Measurements from ENCODE around the gene MEX3B. TPM values are rescaled to one million over a fixed set of nuclear protein-coding genes. Genes with fewer than 3 reads are reported as not detected.
A peak's percentile ranks its signal among the peaks of the same experiment; 100 is the strongest.

MEX3B gene
- total and polyA plus RNA-seq, 9 of the 15 experiments (the other 6 are each of a cell fraction or from before 2014, with no cell fraction given), result 0.94 to 12.8 (median 3.6) TPM

DNA sequence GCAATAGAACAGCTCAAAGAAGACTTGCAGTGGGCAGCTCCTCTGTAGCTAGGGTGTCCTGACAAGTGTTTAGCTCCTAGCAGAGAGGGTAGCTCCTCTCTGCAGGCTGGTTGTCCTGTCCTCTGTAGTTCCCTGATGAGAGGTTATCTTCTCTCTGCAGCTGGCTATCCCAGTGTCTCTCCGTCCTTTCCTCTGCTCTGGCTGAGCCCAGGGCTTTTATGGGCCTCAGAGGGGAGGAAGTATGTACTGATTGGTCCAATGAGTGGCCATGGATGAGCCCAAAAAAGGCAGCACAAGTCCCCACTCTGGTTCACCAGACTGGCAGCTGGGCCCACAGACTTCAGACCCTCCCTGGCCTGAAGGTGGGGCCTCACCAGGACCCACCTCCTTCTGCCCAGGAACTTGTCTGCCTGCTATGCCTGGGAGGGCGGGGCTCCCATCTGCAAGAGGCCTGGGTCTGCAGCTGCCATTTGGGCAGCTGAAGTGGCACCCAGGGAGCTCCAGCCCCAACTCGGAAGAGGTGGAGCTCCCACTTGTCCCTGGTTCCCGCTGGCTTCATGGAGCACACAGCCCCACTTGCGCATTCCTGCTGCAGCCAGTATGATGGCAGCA is 27.2 kb upstream of the MEX3B start (continued):
- no peak for TF ChIP-seq MLX (CRISPR knock-in tag; conservative IDR thresholded peaks at IDR 0.05)
- no peak for TF ChIP-seq NUFIP1 (IDR thresholded peaks at IDR 0.05; ENCODE audit: partially characterized antibody)
- no peak for TF ChIP-seq NFRKB (IDR thresholded peaks at IDR 0.05; ENCODE audit: low read depth)
- TF ChIP-seq ARID1B (IDR thresholded peaks at IDR 0.05), result peak; percentile 69

DNA sequence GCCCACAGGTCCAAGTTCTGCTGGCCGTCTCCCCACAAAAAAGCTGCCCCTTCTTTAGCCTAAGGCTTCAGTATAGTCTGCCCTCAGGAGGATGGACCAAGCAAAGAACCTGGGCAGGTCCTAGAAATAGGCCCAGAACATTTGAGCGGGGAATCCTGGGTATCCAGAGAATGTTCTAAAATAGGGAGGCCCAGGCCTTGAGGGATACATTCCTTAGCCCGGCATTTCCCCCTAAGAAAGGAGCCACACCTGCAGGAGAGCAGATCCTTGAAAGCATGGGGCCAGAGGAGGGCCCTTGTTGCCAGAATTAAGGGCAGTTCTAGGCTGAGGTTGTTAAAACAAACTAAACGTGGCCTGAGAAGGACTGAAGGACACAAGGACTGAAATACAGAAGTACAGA is 20.6 kb upstream of the MEX3B start:
- 71% methylated on average over 4 of the region's 4 CpGs for WGBS (ENCODE audit: insufficient coverage, low coverage, missing lambda C conversion rate)
- no peak for DNase-seq (ENCODE audit: extremely low read depth in 1 of 4, low spot score in 3 of 4)
- BruUV-seq (replicated peaks), result no TSS peak
- ChIA-PET POLR2A (interaction anchor here (0.6 kb wide), 1 partner anchor 311 kb away, joined by 3 read pairs; no protein-coding TSS in a partner anchor), CTCF (ENCODE audit: low intra/inter-chr PET ratio) (no interaction called here)
- no peaks in the 10 kb centered on the region for H4K20me1 ChIP-seq (replicated peaks; ENCODE audit: control insufficient read depth, insufficient read depth, low read length)
- ATAC-seq, result no peak
- H3K27me3 ChIP-seq (ENCODE audit: control insufficient read depth in 2 of 2, insufficient read depth in 2 of 2, low read length in 2 of 2), result no peaks in the 10 kb centered on the region
- H3K9me3 ChIP-seq (replicated peaks; ENCODE audit: control insufficient read depth, insufficient read depth, low read depth, low read length), result no peaks in the 10 kb centered on the region
- H3K79me2 ChIP-seq (ENCODE audit: control insufficient read depth, insufficient read depth, low read length), result no peaks in the 10 kb centered on the region
- in situ Hi-C loops (cut with MboI) (no loop called here), intact Hi-C loops (cut with micrococcal nuclease) (no loop called here)
- no peaks in the 10 kb centered on the region for H3K36me3 ChIP-seq (ENCODE audit: control insufficient read depth, insufficient read depth, low read length)
- H3K4me1 ChIP-seq (replicated peaks in 1 of 2; ENCODE audit: control insufficient read depth in 2 of 2, insufficient read depth in 2 of 2, low read length in 2 of 2), result peaks cover 10 to 14% of the 10 kb centered on the region in 2 experiments; a peak in 3 of 5 replicates
- no peak overlapping the region; a peak in 1 of 4 replicates for H3K9ac ChIP-seq (ENCODE audit: insufficient read depth in 1 of 2, low read depth in 2 of 2, low read length in 2 of 2)
- H3K27ac ChIP-seq (ENCODE audit: extremely low read depth, low read depth, low read length), result no peak overlapping the region
- H2AFZ ChIP-seq (ENCODE audit: low read depth, low read length), result peak overlapping the region; percentile 34
- no peak overlapping the region for H3K4me2 ChIP-seq (ENCODE audit: insufficient read depth, low read length)
- H3K4me3 ChIP-seq, result no peak overlapping the region
- FAIRE-seq, result no peak
- H3K9me1 ChIP-seq (ENCODE audit: control insufficient read depth, insufficient read depth, low read length), result no peaks in the 10 kb centered on the region
- TF ChIP-seq, protein P1, sequence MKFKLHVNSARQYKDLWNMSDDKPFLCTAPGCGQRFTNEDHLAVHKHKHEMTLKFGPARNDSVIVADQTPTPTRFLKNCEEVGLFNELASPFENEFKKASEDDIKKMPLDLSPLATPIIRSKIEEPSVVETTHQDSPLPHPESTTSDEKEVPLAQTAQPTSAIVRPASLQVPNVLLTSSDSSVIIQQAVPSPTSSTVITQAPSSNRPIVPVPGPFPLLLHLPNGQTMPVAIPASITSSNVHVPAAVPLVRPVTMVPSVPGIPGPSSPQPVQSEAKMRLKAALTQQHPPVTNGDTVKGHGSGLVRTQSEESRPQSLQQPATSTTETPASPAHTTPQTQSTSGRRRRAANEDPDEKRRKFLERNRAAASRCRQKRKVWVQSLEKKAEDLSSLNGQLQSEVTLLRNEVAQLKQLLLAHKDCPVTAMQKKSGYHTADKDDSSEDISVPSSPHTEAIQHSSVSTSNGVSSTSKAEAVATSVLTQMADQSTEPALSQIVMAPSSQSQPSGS (CRISPR knock-in tag; IDR thresholded peaks at IDR 0.05), result no peak
- TF ChIP-seq SIN3A (IDR thresholded peaks at IDR 0.05; ENCODE audit: borderline replicate concordance in 2 of 2, control insufficient read depth in 1 of 2, low read depth in 2 of 2, low read length in 2 of 2) (no peak), HNRNPH1 (optimal IDR thresholded peaks at IDR 0.05; ENCODE audit: low read depth, low read length) (no peak), LEF1 (IDR thresholded peaks at IDR 0.05) (no peak), NCOA4 (IDR thresholded peaks at IDR 0.05; ENCODE audit: partially characterized antibody) (no peak), HDAC3 (IDR thresholded peaks at IDR 0.05; ENCODE audit: borderline replicate concordance, partially characterized antibody) (no peak), HDAC1 (IDR thresholded peaks at IDR 0.05) (no peak), SMARCA5 (IDR thresholded peaks at IDR 0.05) (no peak), TAF1 (IDR thresholded peaks at IDR 0.05; ENCODE audit: control insufficient read depth, extremely low read depth, insufficient read depth, low read length, severe bottlenecking) (no peak)
- TF ChIP-seq, protein P2, sequence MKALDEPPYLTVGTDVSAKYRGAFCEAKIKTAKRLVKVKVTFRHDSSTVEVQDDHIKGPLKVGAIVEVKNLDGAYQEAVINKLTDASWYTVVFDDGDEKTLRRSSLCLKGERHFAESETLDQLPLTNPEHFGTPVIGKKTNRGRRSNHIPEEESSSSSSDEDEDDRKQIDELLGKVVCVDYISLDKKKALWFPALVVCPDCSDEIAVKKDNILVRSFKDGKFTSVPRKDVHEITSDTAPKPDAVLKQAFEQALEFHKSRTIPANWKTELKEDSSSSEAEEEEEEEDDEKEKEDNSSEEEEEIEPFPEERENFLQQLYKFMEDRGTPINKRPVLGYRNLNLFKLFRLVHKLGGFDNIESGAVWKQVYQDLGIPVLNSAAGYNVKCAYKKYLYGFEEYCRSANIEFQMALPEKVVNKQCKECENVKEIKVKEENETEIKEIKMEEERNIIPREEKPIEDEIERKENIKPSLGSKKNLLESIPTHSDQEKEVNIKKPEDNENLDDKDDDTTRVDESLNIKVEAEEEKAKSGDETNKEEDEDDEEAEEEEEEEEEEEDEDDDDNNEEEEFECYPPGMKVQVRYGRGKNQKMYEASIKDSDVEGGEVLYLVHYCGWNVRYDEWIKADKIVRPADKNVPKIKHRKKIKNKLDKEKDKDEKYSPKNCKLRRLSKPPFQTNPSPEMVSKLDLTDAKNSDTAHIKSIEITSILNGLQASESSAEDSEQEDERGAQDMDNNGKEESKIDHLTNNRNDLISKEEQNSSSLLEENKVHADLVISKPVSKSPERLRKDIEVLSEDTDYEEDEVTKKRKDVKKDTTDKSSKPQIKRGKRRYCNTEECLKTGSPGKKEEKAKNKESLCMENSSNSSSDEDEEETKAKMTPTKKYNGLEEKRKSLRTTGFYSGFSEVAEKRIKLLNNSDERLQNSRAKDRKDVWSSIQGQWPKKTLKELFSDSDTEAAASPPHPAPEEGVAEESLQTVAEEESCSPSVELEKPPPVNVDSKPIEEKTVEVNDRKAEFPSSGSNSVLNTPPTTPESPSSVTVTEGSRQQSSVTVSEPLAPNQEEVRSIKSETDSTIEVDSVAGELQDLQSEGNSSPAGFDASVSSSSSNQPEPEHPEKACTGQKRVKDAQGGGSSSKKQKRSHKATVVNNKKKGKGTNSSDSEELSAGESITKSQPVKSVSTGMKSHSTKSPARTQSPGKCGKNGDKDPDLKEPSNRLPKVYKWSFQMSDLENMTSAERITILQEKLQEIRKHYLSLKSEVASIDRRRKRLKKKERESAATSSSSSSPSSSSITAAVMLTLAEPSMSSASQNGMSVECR (CRISPR knock-in tag; IDR thresholded peaks at IDR 0.05), result no peak
